ENCODE measurements around the gene HDAC9.

The HDAC9 gene

GRCh38 chr7:18893156-18893555 is 397.6 kb downstream of the HDAC9 start:
- DNase-seq, result no peak
- intact Hi-C loops (cut with DNase I), result no loop called here

DNA sequence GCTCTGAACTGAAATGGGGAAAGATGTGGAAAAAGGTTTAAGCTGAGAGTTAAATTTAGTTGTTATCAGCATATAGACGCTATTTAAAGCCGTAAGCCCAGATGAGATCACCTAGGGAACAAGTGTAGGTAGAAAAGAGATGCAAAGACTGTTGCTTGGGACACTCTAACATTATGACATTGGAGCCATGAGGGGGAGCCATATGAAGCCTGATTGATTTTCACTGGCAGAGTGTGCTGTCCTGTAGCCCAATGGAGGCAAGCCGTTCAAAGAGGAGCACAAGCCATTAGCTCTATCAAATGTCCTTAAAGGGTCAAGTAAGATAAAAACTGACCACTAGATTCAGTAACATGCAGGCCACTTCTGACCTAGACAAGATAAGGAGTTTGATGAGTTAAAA is 398.6 kb downstream of the HDAC9 start:
- no peak for DNase-seq
- intact Hi-C loops (cut with DNase I), result no loop called here

- no peak for DNase-seq
- intact Hi-C loops (cut with DNase I), result no loop called here
Observed at GRCh38 chr7:18895456-18895855, 399.9 kb downstream of the HDAC9 start.

- no peak for DNase-seq
- intact Hi-C loops (cut with DNase I), result no loop called here
Observed at GRCh38 chr7:18896343-18896975, 400.9 kb downstream of the HDAC9 start.

DNA sequence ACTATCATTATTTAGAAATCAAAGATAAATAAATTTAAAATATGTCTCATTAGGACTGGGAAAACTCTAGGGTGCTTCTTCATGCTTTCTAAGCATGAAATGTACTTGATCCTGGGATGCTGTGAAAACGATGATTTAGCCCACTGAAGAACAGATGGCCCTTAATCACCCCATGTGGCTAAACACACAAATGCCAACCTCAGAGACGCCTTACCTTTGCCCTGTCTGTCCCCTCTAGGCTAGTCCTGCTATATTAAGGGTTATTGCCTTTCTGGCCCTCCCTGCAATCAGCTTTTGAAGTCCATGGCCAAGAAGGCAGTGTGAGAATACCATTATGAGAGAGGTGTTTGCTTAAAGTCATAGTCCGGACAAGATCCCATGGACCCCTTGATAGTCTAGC is 404.7 kb downstream of the HDAC9 start:
- intact Hi-C loops (cut with DNase I), result no loop called here
- DNase-seq, result no peak

DNA sequence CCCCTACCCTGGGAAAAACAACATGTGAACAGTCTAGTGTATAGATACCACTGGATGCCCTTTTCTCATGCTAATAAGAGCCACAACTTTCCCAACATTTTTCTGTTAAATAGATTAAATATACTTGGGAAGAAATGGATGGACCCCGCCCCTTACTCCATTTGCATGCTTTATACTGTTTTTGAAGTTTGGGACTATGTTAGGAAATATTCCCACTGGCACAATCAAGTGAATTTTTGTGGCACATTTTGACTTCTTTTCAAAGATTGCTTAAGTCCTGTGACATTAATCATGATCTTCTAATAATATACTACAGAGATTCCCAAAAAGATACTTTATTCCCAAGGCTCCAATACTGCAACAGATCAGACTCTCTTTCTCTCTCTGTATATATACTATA is 405.3 kb downstream of the HDAC9 start:
- no peak for DNase-seq
- intact Hi-C loops (cut with DNase I), result no loop called here

GRCh38 chr7:18901351-18901750 is 405.8 kb downstream of the HDAC9 start:
- intact Hi-C loops (cut with DNase I), result no loop called here
- no peak for DNase-seq

DNA sequence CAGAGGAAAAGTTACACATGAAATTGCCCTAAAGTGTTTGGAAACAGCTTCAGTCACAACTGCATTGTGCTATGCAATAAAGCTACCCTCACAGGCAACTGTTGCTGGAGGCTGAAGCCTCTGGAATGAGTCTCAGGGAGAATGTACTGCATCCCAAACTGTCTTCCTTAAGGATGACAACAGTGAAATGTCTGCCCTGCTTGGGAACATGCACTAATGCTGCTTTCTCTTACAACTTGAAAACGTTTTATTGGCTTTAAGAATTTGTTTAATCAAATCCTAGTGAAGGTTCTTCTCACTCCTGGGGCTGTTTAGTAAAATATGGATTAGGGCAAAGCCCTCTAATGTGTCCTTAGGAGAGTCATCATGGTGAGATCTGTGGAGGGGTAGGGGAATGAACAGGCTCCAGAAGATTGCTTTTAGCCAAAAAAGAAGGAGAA is 406.5 kb downstream of the HDAC9 start:
- no peak for DNase-seq
- intact Hi-C loops (cut with DNase I), result no loop called here

DNA sequence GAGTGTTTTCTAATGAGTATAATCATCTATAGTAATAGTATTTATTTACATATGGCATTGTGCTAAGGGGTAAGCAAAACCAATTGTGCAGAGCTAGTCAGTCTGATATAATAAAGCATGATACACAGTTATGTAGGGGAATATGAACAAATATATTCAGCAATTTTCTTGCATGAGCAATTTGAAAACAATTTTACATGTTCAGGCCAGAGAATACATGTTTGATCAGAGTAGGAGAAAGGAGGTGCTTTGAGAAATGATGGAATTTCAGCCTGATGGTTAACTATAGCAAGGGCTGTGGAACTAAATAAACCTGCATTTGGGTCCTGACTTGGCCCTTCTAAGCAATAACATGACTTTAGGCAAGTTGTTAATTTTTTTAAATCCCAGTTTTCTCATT is 407.3 kb downstream of the HDAC9 start:
- no peak for DNase-seq
- intact Hi-C loops (cut with DNase I), result no loop called here

DNA sequence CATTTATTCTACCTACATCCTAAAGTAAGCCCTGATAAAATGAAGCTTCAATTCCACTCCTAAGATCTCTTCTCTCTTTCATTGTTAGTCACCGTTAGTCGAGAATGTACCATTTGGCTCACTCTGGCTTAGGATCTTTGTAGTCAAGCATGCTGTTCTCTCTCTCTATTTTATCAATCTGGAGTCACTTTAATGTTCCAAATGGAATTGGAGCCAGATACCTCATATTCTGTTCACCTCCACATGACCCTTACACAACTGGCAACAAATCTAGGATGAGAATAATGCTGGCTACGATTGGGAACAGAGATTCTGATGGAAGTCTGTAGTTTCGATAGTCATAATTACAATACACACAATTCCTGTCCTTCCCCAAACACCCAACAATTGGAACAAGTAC is 408.1 kb downstream of the HDAC9 start:
- intact Hi-C loops (cut with DNase I), result no loop called here
- DNase-seq, result no peak

DNA sequence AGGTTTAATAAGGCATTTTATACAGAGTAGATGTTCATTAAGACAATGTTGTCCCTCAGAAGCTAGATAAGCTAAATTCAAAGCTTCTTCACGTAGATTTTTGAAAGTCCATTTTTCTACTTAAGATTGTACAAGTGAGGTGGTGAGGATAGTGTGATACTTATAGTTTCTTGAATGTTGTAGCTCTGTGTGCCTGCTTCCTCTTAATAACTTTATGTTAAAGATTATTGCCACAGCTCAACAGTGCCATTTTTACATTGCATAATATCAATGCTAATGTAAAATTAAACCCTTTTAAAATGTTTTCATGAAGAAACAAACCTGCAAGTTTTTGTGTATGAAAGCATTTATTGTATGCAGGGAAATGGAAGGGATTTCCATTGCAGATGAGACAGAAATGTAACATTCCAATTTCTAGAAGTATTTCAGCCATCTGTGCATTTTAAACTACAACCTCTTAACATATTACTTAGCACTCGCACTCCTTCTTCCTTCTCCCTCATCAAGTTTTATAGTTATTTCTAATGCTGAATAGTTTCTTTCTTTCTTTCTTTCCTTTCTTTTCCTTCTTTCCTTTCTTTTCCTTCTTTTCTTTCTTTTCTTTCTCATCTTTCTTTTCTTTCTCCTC is 409.9 kb downstream of the HDAC9 start:
- intact Hi-C loops (cut with DNase I), result no loop called here
- DNase-seq, result no peak

GRCh38 chr7:18906901-18907300 is 411.4 kb downstream of the HDAC9 start:
- intact Hi-C loops (cut with DNase I), result no loop called here

DNA sequence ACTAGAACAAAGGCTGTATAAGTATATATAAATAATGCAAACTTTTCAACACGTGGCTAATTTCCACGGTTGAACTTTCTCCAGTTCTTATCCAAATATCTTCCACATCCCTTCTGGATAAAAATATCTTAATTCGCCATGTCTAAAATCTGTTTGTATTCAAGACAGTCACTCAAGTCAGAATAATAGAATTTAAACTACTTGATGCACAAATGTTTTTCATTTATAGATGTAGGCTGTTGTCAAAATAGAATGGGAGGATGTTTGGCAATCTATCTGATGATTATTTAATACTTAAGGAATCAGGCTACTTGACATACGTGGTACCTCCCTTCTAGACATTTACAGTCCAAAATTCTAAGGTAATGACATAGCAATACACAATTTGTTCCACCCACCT is 417.6 kb downstream of the HDAC9 start:
- DNase-seq, result no peak
- intact Hi-C loops (cut with DNase I), result no loop called here

More at GRCh38 chr7:18906901-18907300, 411.4 kb downstream of the HDAC9 start:
- no peak for DNase-seq

- no peak for DNase-seq
- intact Hi-C loops (cut with DNase I), result no loop called here
Observed at GRCh38 chr7:18916826-18917225, 421.3 kb downstream of the HDAC9 start.

GRCh38 chr7:18927134-18927533 is 431.6 kb downstream of the HDAC9 start:
- intact Hi-C loops (cut with DNase I), result no loop called here
- DNase-seq, result no peak

- DNase-seq, result no peak
- intact Hi-C loops (cut with DNase I), result no loop called here
Observed at GRCh38 chr7:18936265-18936664, 440.7 kb downstream of the HDAC9 start.

- intact Hi-C loops (cut with DNase I), result no loop called here
- no peak for DNase-seq
Observed at GRCh38 chr7:18939771-18940592, 444.4 kb downstream of the HDAC9 start.

- DNase-seq, result no peak
- intact Hi-C loops (cut with DNase I), result no loop called here
Observed at GRCh38 chr7:18940593-18941134, 445.1 kb downstream of the HDAC9 start.

DNA sequence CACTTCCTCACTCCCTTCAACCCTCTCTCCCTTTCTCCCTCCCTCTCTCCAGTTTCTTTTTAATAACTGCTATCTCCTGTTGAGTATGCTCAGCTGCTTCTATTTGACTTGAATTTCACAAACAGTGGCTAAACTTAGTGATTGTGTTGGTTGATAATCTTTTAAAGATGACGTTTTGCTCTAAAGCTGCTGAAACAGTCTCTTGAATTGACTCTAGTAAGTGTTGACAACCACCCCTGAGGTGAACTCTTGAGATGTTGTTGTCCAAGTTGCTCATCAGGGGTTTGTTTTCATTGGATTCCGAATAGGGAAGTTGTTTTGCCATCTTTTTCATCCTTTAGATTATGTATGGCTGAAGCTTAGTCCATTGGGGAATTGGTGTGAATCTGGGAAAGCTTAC is 445.7 kb downstream of the HDAC9 start:
- intact Hi-C loops (cut with DNase I), result no loop called here
- no peak for DNase-seq

DNA sequence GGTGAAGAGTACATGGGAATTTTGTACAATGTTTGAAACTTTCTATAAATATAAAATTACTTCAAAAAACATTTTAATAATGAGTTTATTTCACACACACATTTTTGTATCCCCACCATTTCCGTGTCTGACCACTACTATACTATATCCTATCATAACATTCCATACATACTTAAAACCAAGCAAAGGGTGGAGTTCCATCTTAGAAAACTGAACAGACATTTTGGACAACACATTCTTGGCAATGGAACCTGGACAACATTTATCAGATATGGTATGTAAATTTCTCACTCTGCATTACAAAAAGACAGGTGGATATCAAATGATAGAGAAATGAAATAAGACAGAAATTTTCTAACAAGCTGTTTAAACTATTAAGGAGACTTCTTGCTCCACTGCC is 453.0 kb downstream of the HDAC9 start:
- intact Hi-C loops (cut with DNase I), result no loop called here

More for the DNA sequence above, 453.0 kb downstream of the HDAC9 start:
- no peak for DNase-seq
